Fibroblast of upper back skin (primary cell): ENCODE measurements around the gene CD300LB.
"Not testable (repeated sequence)": the region's sequence is repeated elsewhere in the genome, so short reads cannot be mapped to it uniquely, and the experiment has no call there.

Source experiments
- DNase-seq: peaks from one replicate; pipeline ENCODE4 v3.0.0-alpha.2; 2013

CD300LB gene

DNA sequence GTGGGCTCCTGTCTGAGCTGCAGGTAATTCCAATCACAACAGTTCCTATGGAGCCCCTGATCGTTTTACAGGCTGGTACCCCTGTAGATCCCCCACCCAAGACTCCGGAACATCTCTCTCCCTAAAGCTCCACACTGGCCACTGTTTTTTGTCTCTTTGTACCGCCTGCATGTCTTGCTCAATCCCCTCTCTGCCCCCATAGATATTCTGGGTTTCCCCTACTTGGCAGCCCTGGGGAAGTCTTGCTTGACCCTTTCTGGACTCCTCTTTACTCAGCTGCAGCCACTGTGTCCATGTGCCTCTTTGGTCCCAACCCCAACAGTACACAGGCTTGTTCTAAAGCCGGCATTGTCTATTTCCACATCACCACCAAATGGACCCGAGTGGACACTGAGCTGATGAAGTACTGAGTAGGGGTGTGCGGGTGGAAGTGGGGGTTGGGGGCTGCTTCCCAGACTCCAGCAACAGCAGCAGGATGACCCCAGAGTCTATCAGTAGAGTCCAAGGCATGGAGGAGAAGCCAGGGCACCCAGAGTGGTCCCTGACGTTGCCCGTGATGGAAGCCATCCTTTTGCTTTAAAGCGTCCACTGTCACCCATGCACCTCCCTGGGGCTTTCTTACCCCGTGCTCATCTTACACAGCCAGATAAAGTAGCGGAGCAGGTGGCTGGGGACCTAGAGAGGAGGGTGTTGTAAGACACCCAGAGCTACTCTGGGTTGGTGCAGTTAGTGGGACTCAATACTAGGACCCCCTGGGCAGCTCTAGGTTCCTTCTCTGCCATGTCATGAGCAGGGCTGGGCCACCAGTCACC is 6.4 kb downstream of the CD300LB start:
- no peak for DNase-seq

GRCh38 chr17:74523308-74523707 is 8.0 kb downstream of the CD300LB start:
- no peak for DNase-seq

- no peak for DNase-seq
These were observed 8.7 kb downstream of the CD300LB start for GRCh38 chr17:74522381-74523105.

- DNase-seq = no peak
These were observed 9.5 kb downstream of the CD300LB start for GRCh38 chr17:74521701-74522201.

- no peak for DNase-seq
These were observed 10.3 kb downstream of the CD300LB start for GRCh38 chr17:74520790-74521480.

GRCh38 chr17:74520016-74520434 is 11.2 kb downstream of the CD300LB start:
- no peak for DNase-seq

DNA sequence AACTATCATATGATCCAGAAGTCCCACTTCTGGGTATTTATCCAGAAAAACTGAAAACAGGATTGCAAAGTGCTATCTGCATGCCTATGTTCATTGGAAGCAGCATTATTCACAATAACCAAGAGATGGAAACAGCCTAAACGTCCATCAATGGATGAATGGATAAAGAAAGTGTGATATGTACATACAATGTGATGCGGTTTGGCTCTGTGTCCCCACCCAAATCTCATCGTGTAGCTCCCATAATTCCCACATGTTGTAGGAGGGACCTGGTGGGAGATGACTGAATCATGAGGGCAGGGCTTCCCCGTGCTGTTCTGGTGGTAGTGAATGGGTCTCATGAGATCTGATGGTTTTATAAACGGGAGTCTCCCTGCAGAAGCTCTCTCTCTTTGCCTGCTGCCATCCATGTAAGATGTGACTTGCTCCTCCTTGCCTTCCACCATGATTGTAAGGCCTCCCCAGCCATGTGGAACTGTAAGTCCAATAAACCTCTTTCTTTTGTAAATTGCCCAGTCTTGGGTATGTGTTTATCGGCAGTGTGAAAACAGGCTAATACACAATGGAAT is 12.8 kb downstream of the CD300LB start:
- DNase-seq = not testable (repeated sequence)

DNA sequence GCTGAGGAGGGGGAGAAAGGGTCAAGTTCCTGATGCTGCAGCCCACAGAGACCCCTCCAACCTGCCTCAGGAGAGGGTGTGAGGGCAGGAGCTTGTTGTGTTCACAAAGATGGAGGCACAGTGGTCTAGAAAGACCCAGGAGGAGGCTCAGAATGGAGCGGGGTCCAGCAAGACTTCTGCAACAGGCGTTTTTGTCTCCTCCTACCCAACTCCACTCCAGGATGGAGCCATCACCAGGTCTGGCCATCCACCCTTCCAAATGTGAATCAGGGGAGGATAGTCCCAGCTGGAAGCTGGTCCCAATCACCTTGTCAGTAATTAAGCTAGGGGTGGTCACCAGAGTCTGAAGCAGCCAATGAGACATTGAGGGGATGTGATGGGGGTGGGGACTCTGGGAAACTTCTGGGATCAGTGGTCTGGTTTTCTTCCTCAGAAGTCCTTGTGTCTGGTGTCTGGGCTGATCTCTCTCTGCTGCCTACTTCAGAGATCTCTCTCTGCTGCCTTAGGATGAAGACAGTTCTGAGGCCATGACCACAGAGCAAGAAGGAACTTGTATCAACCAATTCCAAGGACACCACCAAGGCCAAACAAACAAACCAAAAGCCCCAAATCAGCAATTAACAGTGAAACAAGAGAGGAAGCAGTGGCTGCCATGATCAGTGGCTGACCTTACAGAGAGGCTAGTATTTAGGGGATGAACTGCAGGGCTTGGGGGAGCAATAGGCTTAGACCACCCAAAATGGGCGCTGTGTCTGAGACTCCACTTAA is 14.5 kb downstream of the CD300LB start:
- DNase-seq = no peak

DNA sequence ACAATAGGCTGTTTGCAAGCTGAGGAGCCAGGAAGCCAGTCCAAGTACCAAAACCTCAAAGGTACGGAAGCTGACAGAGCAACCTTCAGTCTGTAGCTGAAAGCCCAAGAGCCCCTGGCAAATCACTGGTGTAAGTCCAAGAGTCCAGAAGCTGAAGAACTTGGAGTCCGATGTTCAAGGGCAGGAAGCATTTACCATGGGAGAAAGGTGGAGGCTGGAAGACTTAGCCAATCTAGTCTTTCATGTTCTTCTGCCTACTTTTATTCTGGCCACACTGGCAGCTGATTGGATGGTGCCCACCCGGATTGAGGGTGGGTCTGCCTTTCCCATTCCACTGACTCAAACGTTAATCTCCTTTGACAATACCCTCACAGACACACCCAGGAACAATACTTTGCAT is 15.3 kb downstream of the CD300LB start:
- DNase-seq = no peak

- DNase-seq = no peak
These were observed 16.5 kb downstream of the CD300LB start for GRCh38 chr17:74514632-74515334.

GRCh38 chr17:74513987-74514631 is 17.2 kb downstream of the CD300LB start:
- DNase-seq = peak; percentile 22

DNA sequence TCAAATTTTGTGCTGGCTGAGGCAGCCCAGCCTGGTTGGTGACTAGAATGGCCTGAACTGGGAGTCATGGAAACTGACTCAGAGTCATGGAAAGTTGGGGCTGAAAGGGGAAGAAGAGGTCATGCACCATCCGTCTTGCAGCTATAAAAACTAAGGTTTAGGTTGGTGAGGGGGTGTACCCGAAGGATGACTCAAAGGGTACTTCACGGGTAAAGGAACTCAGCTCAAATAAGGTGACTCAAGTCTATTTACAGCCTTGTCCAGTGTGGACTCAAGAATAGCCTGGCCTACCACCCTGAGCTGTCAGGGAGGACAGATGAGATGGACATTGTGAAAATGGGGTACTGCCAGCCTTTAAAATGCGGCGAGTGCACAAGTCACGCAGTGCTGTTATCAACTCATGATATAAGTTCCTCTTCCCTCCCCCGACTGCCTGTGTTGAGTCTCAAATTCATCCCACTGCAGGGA is 18.6 kb downstream of the CD300LB start:
- no peak for DNase-seq

DNA sequence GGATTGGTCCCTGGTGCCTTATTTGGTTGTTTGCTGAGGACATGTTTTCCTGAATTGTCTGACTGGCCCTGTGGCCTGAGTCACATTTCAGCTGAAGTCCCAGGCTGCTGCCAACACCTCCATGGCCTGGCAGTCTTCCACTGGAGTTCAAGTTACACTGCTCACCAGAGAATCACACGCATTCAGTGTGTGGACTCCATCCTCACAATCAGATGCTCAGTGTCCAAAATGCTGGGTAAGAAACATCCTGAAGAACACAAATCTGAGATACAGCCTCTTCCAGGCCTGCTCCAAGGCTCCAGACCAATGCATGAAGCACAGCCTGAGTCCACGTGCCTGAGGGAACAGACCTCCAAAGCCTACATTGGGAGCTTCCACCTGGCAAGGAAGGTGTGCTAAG is 19.2 kb downstream of the CD300LB start:
- no peak for DNase-seq

- DNase-seq = no peak
These were observed 23.1 kb downstream of the CD300LB start for GRCh38 chr17:74508156-74508555.

- DNase-seq = not testable (repeated sequence)
These were observed 27.3 kb downstream of the CD300LB start for GRCh38 chr17:74503949-74504348.

- no peak for DNase-seq
These were observed 28.4 kb downstream of the CD300LB start for GRCh38 chr17:74502861-74503260.

DNA sequence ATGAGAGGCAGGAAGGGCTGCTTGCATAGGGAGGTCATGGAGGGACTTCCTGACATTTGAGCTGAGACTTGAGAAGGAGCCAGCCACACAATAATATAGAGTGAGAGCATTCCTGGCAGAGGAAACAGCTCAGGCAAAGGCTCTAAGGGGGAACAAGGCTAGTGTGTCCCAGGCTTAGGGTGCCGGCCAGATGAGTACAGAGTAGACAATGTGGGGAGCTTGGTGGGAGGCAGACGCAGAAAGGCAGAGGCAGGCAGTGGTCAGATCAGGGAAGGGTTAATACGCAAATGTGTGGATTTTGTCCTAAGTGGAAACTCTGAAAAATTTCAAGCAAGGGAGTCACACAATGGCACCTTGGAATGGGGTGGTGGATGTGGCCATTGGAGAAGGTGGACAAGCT is 31.3 kb downstream of the CD300LB start:
- DNase-seq = no peak

DNA sequence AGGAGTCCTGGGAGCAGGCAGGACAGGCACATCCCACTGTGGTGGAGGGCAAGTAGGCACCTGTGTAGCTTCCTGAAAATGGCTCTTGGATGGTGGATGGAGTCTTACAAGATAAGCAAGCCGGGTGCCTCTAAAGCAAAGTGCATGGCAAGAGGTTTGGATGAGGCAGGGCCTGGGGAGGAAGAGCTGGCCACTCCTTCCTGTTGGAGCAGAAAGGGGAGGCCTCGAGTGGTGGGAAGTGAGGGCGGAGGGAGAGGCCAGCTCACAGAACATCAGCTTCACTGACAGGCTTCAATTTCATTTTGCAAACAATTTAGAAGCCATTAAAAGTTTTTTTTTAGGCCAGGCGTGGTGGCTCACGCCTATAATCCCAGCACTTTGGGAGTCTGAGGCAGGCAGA is 33.8 kb downstream of the CD300LB start:
- DNase-seq = no peak

- peak; percentile 48 for DNase-seq
These were observed 37.9 kb downstream of the CD300LB start for GRCh38 chr17:74493331-74493833.

DNA sequence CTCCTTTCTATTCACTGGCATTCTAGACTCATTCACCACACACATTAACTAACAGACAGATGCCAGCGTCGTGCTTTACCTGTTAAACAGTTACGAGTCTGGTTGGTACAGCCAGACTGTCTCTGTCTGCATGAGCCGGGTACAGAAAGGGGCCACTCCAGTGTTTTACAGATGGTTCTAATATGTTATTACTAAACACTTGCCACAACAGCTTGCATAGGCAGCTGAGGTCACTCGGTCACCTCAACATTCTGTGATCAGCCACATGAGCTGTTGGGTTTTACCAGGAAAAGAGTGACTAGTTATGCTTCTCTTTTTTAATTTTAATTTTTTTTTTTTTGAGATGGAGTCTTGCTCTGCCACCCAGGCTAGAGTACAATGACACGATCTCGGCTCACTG is 39.6 kb downstream of the CD300LB start:
- no peak for DNase-seq

DNA sequence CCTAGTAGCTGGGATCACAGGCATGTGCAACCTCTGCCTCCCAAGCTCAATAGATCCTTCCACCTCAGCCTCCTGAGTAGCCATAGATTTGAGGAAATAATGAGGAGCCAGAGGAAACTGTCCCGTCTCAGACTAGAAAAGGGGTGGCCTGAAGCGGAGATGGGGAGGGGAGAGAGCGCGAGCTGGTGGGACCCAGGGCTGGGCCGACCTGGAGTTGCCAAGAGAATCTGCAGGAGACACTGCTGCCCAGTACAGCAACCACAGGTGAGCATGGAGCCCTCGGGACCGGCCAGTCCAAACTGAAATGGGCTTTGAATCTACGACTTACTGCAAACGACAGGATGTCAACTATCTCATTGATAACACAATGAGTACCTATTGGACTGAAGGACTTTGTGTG is 40.6 kb downstream of the CD300LB start:
- DNase-seq = no peak
